Nephron (organoid): Measurements from ENCODE around the gene GALNT7.

Source experiments
- H3K27ac Mint-ChIP-seq, 3 experiments: 2 replicates each; pipeline ENCODE4 v1.8.0; 2020; ENCODE audit warnings: mixed read lengths in 3 of 3, mild to moderate bottlenecking in 2 of 3, moderate library complexity in 1 of 3
- H3K27me3 Mint-ChIP-seq: 2 replicates; pipeline ENCODE4 v1.8.0; 2021; ENCODE audit warnings: low read depth, mild to moderate bottlenecking, moderate library complexity, mixed read lengths
- H3K36me3 Mint-ChIP-seq: 2 replicates; pipeline ENCODE4 v1.8.0; 2020; ENCODE audit warnings: low read depth, mixed read lengths
- H3K4me1 Mint-ChIP-seq: 2 replicates; pipeline ENCODE4 v1.8.0; 2020; ENCODE audit warnings: mixed read lengths
- H3K4me3 Mint-ChIP-seq, 3 experiments: 2 replicates each; pipeline ENCODE4 v1.8.0; 2020; ENCODE audit warnings: mild to moderate bottlenecking in 3 of 3, mixed read lengths in 3 of 3, moderate library complexity in 2 of 3
- H3K9me3 Mint-ChIP-seq: 2 replicates; pipeline ENCODE4 v1.8.0; 2020; ENCODE audit warnings: mixed read lengths
- TF ChIP-seq, protein P1 (sequence below), 3 experiments: fragments of 200-600 bp; sonication (generic); IDR thresholded peaks; one replicate each; pipeline ENCODE4 v1.5.0; 2021; ENCODE audit warnings: antibody characterized with exemption in 3 of 3; ENCODE audit not compliant: unreplicated experiment in 3 of 3

The GALNT7 gene

DNA sequence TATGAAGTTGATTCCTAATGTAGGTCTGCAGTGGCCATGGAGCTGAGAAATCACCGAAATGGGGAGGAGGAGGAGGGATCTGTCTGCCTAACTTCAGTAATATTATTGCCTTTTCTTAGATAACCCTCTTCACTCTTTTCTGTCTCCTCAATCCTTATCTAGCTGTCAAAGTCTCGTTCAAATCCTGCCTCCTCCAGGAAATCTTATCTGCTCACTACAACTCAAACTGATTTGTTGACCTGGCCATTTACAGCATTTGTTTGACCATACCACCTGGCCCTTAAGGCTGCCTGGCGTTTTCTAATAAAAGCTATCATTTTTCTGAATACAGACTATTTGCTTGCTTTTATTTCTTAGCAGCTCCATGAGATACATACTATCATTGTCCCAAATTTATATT, 33.8 kb downstream of the GALNT7 start:
- peaks cover 4% of the 10 kb centered on the region for H3K27me3 Mint-ChIP-seq
- no peak overlapping the region for H3K4me3 Mint-ChIP-seq

DNA sequence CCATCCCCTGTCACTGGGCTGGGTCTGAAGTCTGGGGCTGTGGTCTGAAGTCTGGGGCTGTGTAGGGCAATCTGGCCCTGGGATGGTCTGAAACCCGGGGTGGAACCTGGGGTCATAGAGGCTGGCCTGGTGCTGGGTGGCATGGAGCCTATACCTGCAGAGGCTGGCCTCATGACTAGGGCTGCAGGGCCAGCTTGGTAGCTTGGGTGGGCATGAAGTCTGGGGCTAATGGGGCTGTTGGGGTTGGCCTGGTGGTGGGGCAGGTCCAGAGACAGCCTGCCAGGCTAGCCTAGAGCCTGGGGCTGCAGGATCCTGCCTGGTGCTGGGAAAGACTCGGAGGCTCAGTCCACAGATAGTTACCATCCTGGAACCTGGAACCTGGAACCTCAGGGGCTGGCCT, 37.0 kb downstream of the GALNT7 start:
- peaks cover 19% of the 10 kb centered on the region for H3K9me3 Mint-ChIP-seq
- H3K4me1 Mint-ChIP-seq = peaks cover 4% of the 10 kb centered on the region
- no peak overlapping the region for H3K27ac Mint-ChIP-seq
- H3K36me3 Mint-ChIP-seq = peaks cover 34% of the 10 kb centered on the region
- TF ChIP-seq, protein P1, sequence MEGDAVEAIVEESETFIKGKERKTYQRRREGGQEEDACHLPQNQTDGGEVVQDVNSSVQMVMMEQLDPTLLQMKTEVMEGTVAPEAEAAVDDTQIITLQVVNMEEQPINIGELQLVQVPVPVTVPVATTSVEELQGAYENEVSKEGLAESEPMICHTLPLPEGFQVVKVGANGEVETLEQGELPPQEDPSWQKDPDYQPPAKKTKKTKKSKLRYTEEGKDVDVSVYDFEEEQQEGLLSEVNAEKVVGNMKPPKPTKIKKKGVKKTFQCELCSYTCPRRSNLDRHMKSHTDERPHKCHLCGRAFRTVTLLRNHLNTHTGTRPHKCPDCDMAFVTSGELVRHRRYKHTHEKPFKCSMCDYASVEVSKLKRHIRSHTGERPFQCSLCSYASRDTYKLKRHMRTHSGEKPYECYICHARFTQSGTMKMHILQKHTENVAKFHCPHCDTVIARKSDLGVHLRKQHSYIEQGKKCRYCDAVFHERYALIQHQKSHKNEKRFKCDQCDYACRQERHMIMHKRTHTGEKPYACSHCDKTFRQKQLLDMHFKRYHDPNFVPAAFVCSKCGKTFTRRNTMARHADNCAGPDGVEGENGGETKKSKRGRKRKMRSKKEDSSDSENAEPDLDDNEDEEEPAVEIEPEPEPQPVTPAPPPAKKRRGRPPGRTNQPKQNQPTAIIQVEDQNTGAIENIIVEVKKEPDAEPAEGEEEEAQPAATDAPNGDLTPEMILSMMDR (IDR thresholded peaks at IDR 0.05; ENCODE audit: unreplicated experiment in 3 of 3) = no peak
- H3K27me3 Mint-ChIP-seq = no peaks in the 10 kb centered on the region
- H3K4me3 Mint-ChIP-seq = no peak overlapping the region

More for the DNA sequence above, 33.8 kb downstream of the GALNT7 start:
- no peaks in the 10 kb centered on the region for H3K4me1 Mint-ChIP-seq
- H3K27ac Mint-ChIP-seq = no peak overlapping the region
- peaks cover 19% of the 10 kb centered on the region for H3K9me3 Mint-ChIP-seq
- H3K36me3 Mint-ChIP-seq = peaks cover 29% of the 10 kb centered on the region
- TF ChIP-seq, protein P1 (IDR thresholded peaks at IDR 0.05; ENCODE audit: unreplicated experiment in 3 of 3) = no peak

- TF ChIP-seq, protein P1 (IDR thresholded peaks at IDR 0.05; ENCODE audit: unreplicated experiment in 3 of 3) = no peak
- Mint-ChIP-seq H3K4me3 (no peak overlapping the region), H3K9me3 (peaks cover 12% of the 10 kb centered on the region), H3K36me3 (peaks cover 31% of the 10 kb centered on the region), H3K4me1 (peaks cover 8% of the 10 kb centered on the region), H3K27ac (no peak overlapping the region), H3K27me3 (no peaks in the 10 kb centered on the region)
Measured at GRCh38 chr4:173208420-173208819, 39.8 kb downstream of the GALNT7 start.

GRCh38 chr4:173211222-173211621, 42.6 kb downstream of the GALNT7 start:
- TF ChIP-seq, protein P1 (IDR thresholded peaks at IDR 0.05; ENCODE audit: unreplicated experiment in 3 of 3) = no peak
- H3K9me3 Mint-ChIP-seq = no peaks in the 10 kb centered on the region
- H3K27me3 Mint-ChIP-seq = no peaks in the 10 kb centered on the region
- H3K4me3 Mint-ChIP-seq = no peak overlapping the region
- H3K27ac Mint-ChIP-seq = no peak overlapping the region
- peaks cover 15% of the 10 kb centered on the region for H3K4me1 Mint-ChIP-seq
- peaks cover 6% of the 10 kb centered on the region for H3K36me3 Mint-ChIP-seq

GRCh38 chr4:173211838-173212237, 43.2 kb downstream of the GALNT7 start:
- H3K27ac Mint-ChIP-seq = no peak overlapping the region
- peaks cover 15% of the 10 kb centered on the region for H3K4me1 Mint-ChIP-seq
- no peaks in the 10 kb centered on the region for H3K9me3 Mint-ChIP-seq
- H3K4me3 Mint-ChIP-seq = no peak overlapping the region
- H3K36me3 Mint-ChIP-seq = peaks cover 5% of the 10 kb centered on the region
- H3K27me3 Mint-ChIP-seq = no peaks in the 10 kb centered on the region
- TF ChIP-seq, protein P1 (IDR thresholded peaks at IDR 0.05; ENCODE audit: unreplicated experiment in 3 of 3) = no peak

- no peaks in the 10 kb centered on the region for H3K9me3 Mint-ChIP-seq
- H3K27me3 Mint-ChIP-seq = no peaks in the 10 kb centered on the region
- TF ChIP-seq, protein P1 (IDR thresholded peaks at IDR 0.05; ENCODE audit: unreplicated experiment in 3 of 3) = no peak
- H3K27ac Mint-ChIP-seq = no peak overlapping the region
- peaks cover 21% of the 10 kb centered on the region for H3K4me1 Mint-ChIP-seq
- H3K4me3 Mint-ChIP-seq = no peak overlapping the region
- peaks cover 5% of the 10 kb centered on the region for H3K36me3 Mint-ChIP-seq
Measured at GRCh38 chr4:173212379-173212778, 43.8 kb downstream of the GALNT7 start.
